Neural progenitor cell (in vitro differentiated cells): Measurements from ENCODE around the gene KRTDAP. TPM values are rescaled to one million over a fixed set of nuclear protein-coding genes. Genes with fewer than 3 reads are reported as not detected.

Source experiments
- DNase-seq: peaks from one replicate; pipeline ENCODE4 v3.0.0-alpha.2; 2016; ENCODE audit warnings: low spot score
- H2AFZ ChIP-seq: fragments of 200-600 bp; sonication (generic); replicated peaks from 2 replicates; pipeline ENCODE4 v1.6.1; 2016; ENCODE audit warnings: antibody characterized with exemption
- H3F3A ChIP-seq: fragments of 200-600 bp; sonication (generic); 2 replicates; pipeline ENCODE4 v1.6.1; 2016; ENCODE audit warnings: antibody characterized with exemption, low read depth
- H3K27ac ChIP-seq: fragments of 200-600 bp; sonication (generic); 2 replicates; pipeline ENCODE4 v1.5.1; 2016; ENCODE audit warnings: mild to moderate bottlenecking
- H3K27me3 ChIP-seq: fragments of 200-600 bp; sonication (generic); 2 replicates; pipeline ENCODE4 v1.6.1; 2016; ENCODE audit warnings: mild to moderate bottlenecking, moderate library complexity
- H3K36me3 ChIP-seq: fragments of 200-600 bp; sonication (generic); 2 replicates; pipeline ENCODE4 v1.5.1; 2016
- H3K4me1 ChIP-seq: fragments of 200-600 bp; sonication (generic); 2 replicates; pipeline ENCODE4 v1.6.1; 2016; ENCODE audit warnings: mixed run types
- H3K4me2 ChIP-seq: fragments of 200-600 bp; sonication (generic); 2 replicates; pipeline ENCODE4 v1.6.1; 2016
- H3K4me3 ChIP-seq: fragments of 200-600 bp; sonication (generic); 2 replicates; pipeline ENCODE4 v1.5.1; 2016
- H3K79me2 ChIP-seq: fragments of 200-600 bp; sonication (generic); 2 replicates; pipeline ENCODE4 v1.6.1; 2016; ENCODE audit warnings: low read depth
- H3K9ac ChIP-seq: fragments of 200-600 bp; sonication (generic); 2 replicates; pipeline ENCODE4 v1.6.1; 2016
- H3K9me3 ChIP-seq: fragments of 200-600 bp; sonication (generic); 2 replicates; pipeline ENCODE4 v1.5.1; 2016; ENCODE audit warnings: low read depth
- H4K20me1 ChIP-seq: fragments of 200-600 bp; sonication (generic); 2 replicates; pipeline ENCODE4 v1.6.1; 2016; ENCODE audit warnings: low read depth
- H3K27ac Mint-ChIP-seq: 3 replicates; pipeline ENCODE4 v1.8.0; 2021; ENCODE audit warnings: mixed read lengths
- H3K27me3 Mint-ChIP-seq: 2 replicates; pipeline ENCODE4 v1.8.0; 2022; ENCODE audit warnings: low read depth, mild to moderate bottlenecking, inconsistent platforms, moderate library complexity, mixed read lengths; ENCODE audit not compliant: insufficient read depth
- H3K36me3 Mint-ChIP-seq: 3 replicates; pipeline ENCODE4 v1.8.0; 2021; ENCODE audit warnings: mixed read lengths
- H3K4me1 Mint-ChIP-seq: 3 replicates; pipeline ENCODE4 v1.8.0; 2021; ENCODE audit warnings: mixed read lengths
- H3K4me3 Mint-ChIP-seq: 3 replicates; pipeline ENCODE4 v1.8.0; 2021; ENCODE audit warnings: mild to moderate bottlenecking, moderate library complexity, mixed read lengths
- H3K9me3 Mint-ChIP-seq: 3 replicates; pipeline ENCODE4 v1.8.0; 2020; ENCODE audit warnings: mixed read lengths
- CTCF ChIP-seq: fragments of 200-600 bp; sonication (generic); IDR thresholded peaks from 2 replicates; pipeline ENCODE4 v1.5.1; 2017; ENCODE audit warnings: antibody characterized with exemption, mild to moderate bottlenecking
- EZH2 ChIP-seq: fragments of 200-600 bp; sonication (generic); IDR thresholded peaks from 2 replicates; pipeline ENCODE4 v1.6.1; 2017; ENCODE audit warnings: antibody characterized with exemption, mild to moderate bottlenecking, moderate library complexity
- EZH2phosphoT487 ChIP-seq: fragments of 200-600 bp; sonication (generic); IDR thresholded peaks from 2 replicates; pipeline ENCODE4 v1.6.1; 2017; ENCODE audit warnings: antibody characterized with exemption
- total RNA-seq: library from RNA; depleted of rRNA; stranded (reverse); fragments of >200 nt; gene quantifications from 2 replicates; pipeline ENCODE4 v1.2.3, GENCODE V29; 2015; ENCODE audit warnings: low replicate concordance

Gene KRTDAP
- total RNA-seq, 1 donor from 2014 or later: not detected

GRCh38 chr19:35507561-35507960 lies 17.3 kb upstream of the KRTDAP start:
- Histone ChIP-seq H3K9me3 (no peaks in the 10 kb centered on the region), H2AFZ (no peak overlapping the region), H3K36me3 (no peaks in the 10 kb centered on the region), H3K27me3 (peaks cover 15% of the 10 kb centered on the region), H3K4me3 (no peak overlapping the region), H3K4me2 (no peak overlapping the region), H3K79me2 (peaks cover 19% of the 10 kb centered on the region), H3K27ac (no peak overlapping the region), H3K4me1 (peaks cover 4% of the 10 kb centered on the region), H4K20me1 (no peaks in the 10 kb centered on the region), H3K9ac (no peak overlapping the region), H3F3A (peaks cover 10% of the 10 kb centered on the region)
- DNase-seq: no peak
- Mint-ChIP-seq H3K36me3 (no peaks in the 10 kb centered on the region), H3K27me3 (peaks cover 44% of the 10 kb centered on the region), H3K4me3 (no peak overlapping the region), H3K9me3 (no peaks in the 10 kb centered on the region), H3K27ac (no peak overlapping the region), H3K4me1 (peaks cover 7% of the 10 kb centered on the region)
- TF ChIP-seq CTCF (no peak), EZH2 (no peak), EZH2phosphoT487 (no peak)

- peaks cover 19% of the 10 kb centered on the region for H3K79me2 ChIP-seq
- DNase-seq: no peak
- no peak overlapping the region for H3K4me3 ChIP-seq
- H3K27ac ChIP-seq: no peak overlapping the region
- no peaks in the 10 kb centered on the region for H3K9me3 Mint-ChIP-seq
- H3K36me3 Mint-ChIP-seq: no peaks in the 10 kb centered on the region
- H3K4me1 Mint-ChIP-seq: peaks cover 8% of the 10 kb centered on the region
- no peak overlapping the region for H3K9ac ChIP-seq
- H3K4me3 Mint-ChIP-seq: no peak overlapping the region
- H4K20me1 ChIP-seq: no peaks in the 10 kb centered on the region
- H3K9me3 ChIP-seq: no peaks in the 10 kb centered on the region
- H3F3A ChIP-seq: peaks cover 10% of the 10 kb centered on the region
- no peak overlapping the region for H2AFZ ChIP-seq
- H3K27me3 Mint-ChIP-seq: peaks cover 41% of the 10 kb centered on the region
- H3K36me3 ChIP-seq: no peaks in the 10 kb centered on the region
- H3K27ac Mint-ChIP-seq: no peak overlapping the region
- H3K4me1 ChIP-seq: peaks cover 4% of the 10 kb centered on the region
- TF ChIP-seq EZH2 (no peak), EZH2phosphoT487 (no peak), CTCF (no peak)
- H3K4me2 ChIP-seq: no peak overlapping the region
- H3K27me3 ChIP-seq: peaks cover 5% of the 10 kb centered on the region
Observed at GRCh38 chr19:35506011-35506410, 15.7 kb upstream of the KRTDAP start.

GRCh38 chr19:35502751-35503150 lies 12.5 kb upstream of the KRTDAP start:
- Histone ChIP-seq H3K4me2 (no peak overlapping the region), H3K27me3 (no peaks in the 10 kb centered on the region), H3K27ac (no peak overlapping the region), H3K79me2 (no peaks in the 10 kb centered on the region), H2AFZ (no peak overlapping the region), H3K9ac (no peak overlapping the region), H3K36me3 (no peaks in the 10 kb centered on the region), H3K4me3 (no peak overlapping the region), H3F3A (no peaks in the 10 kb centered on the region), H3K9me3 (no peaks in the 10 kb centered on the region), H4K20me1 (no peaks in the 10 kb centered on the region), H3K4me1 (no peaks in the 10 kb centered on the region)
- TF ChIP-seq EZH2phosphoT487 (no peak), EZH2 (no peak), CTCF (no peak)
- no peak overlapping the region for H3K27ac Mint-ChIP-seq
- H3K27me3 Mint-ChIP-seq: peaks cover 25% of the 10 kb centered on the region
- peaks cover 4% of the 10 kb centered on the region for H3K4me1 Mint-ChIP-seq
- H3K4me3 Mint-ChIP-seq: no peak overlapping the region
- no peaks in the 10 kb centered on the region for H3K9me3 Mint-ChIP-seq
- no peak for DNase-seq
- no peaks in the 10 kb centered on the region for H3K36me3 Mint-ChIP-seq
